ENCODE data around the gene SHROOM2.
"Not testable (repeated sequence)": the region's sequence is repeated elsewhere in the genome, so short reads cannot be mapped to it uniquely, and the experiment has no call there.

Gene SHROOM2

DNA sequence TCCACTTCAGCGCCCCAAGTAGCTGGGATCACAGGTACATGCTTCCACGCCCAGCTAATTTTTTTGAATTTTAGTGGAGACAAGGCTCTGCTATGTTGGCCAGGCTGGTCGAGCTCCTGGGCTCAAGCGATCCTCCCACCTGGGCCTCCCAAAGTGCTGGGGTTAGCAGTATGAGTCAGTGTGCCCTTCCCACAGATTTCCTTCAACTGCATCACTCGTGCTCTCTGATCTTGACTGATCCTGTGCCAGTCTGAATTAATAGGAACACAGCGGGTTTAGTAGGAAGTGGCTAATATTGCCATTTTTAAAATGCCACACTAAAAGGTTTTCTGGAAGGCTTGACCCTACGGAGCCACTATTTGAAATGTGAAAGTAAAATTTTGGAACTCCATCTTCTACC lies 4.3 kb upstream of the SHROOM2 start:
- DNase-seq (ENCODE audit: low read depth), result no peak

DNA sequence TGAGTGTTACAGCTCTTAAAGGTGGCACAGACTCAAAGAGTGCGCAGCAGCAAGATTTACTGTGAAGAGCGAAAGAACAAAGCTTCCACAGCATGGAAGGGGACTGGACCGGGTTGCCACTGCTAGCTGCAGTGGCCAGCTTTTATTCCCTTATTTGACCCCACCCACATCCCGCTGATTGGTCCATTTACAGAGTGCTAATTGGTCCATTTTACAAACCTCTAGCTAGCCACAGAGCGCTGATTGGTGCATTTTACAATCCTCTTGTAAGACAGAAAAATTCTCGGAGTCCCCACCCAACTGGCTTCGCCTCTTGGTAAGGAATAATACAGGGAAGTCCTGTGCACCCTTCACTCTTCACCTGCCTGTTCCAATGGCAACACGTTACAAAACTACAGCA lies 1.9 kb upstream of the SHROOM2 start:
- DNase-seq (ENCODE audit: low read depth), result no peak

DNA sequence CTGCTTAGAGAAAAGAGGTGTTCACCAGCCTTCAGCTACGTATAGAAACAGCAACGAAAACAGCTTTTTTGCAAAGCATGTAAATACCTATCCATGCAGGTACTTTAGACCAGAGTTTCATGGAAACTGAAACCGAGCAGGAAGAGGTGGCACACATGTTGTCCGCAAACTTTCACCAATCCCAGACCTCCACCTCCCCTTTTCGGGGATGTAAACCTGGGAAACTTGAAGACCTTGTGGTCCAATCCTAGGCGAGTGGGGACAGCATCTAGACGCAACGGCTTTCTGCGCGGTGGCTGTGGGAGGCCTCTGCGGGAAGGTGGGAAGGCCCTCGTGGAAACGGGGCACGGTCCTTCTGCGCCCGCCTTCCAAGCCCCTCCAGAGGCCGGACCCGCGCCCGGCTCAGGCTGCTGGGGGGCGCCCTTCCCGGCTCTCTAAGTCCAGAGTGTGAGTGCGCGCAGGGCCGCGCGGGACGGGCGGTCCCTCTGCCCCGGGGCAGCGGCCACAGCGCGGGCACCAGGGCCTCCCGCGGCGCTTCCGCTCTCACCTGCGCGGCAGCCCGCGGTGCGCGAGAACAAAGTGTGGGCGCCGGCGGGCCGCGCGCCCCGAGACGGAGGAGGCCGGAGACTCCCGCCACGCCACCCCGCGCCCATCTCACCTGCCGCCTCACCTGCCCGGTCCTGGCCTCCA lies 830 bp upstream of the SHROOM2 start:
- DNase-seq (ENCODE audit: low read depth), result no peak

DNA sequence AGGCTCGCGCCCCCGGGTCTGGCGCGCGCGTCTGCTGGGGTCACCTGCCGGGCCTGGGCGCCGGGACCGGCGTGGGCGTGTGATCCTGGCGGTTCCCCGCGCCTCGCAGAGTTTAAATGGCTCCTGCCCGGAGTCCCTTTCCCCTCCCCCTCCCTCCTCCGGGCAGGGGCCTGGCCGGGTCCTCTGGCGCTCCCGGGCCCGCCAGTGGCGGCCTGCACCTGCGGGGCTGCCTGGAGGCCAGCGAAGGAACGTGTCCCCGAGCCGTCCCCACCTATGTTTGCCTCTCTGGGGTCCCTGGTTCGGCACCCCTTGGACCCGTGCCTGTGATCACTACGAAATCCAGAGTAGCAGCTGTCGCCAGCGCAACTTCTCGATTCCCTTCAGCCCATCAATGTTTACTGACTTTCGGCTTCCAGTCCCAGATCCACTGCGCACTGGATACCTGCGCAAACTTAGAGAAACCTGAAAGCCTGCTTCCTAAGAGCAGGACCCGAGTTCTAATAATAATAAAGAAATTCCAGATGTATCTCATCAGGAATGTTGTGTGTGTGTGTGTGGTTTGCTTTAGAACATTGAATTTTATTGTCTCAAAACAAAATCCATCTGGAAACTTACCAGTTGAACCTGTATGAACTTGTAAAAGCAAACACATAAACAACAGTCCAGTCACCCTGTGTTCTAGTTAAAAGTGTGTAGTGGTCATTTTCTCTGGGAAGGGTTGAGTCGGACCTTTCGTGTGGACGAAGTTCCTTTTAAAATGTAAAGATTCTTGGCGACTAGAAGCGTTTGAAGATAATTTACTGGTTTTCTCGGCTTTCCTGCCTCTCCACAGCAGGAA lies 788 bp downstream of the SHROOM2 start:
- DNase-seq (ENCODE audit: low read depth), result no peak

DNA sequence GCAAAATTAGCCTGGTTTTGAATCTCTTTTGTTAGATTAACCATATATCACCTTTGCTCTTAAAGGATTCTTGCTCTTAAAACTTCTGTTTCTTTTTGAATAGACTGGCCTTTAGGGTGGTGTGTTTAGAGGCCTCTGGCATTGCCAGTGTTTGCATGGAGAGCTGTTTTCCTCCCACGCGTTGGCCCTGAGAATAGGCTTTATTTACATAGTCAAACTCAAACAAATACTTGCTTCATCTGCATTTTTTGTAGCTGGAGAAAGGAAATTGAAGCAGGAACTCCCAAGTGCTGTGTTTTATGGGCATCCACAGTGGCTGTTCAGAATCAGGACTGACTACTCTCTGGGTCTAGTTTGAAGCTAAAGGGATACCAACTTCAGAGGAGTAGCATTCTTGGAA lies 2.7 kb downstream of the SHROOM2 start:
- DNase-seq (ENCODE audit: low read depth), result no peak

DNA sequence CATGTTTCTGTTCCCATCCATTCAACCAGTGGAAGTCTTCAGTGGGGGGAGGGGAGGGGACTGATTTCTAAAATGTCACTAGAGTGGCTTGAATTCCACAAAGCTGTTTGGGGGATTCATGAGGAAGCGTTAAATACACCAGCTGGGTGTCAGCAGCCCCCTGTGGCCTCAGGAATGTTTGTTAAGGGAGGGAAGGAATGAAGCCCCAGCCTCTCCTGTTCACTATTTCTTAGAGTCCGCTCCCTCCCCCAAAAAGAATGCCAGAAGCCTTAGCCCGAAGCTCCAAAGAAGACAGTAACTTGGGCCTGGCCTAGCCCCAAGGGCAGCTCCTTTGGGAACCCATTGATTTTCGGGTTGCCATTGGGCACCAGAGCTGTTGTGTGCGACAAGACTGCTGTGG lies 3.3 kb downstream of the SHROOM2 start:
- DNase-seq (ENCODE audit: low read depth), result no peak

DNA sequence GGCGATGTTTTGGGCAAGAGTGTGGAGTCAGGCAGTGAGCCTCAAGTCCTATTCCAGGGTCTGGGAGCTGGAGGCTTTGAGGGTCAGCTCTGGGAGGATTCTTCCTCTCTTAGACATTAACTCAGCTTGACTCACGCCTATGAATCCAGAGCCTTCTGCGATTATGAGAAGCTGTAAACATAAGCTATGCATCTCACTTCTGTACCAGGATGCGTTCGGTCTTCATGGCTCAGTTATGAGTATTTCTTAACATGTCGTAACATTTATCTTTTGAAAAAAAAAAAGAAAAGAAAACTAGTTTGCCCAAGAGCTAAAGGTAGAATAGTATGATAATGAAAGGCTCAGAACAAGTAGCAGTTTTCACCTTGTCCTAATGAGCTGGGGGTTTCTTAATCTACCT lies 4.6 kb downstream of the SHROOM2 start:
- DNase-seq (ENCODE audit: low read depth), result no peak

DNA sequence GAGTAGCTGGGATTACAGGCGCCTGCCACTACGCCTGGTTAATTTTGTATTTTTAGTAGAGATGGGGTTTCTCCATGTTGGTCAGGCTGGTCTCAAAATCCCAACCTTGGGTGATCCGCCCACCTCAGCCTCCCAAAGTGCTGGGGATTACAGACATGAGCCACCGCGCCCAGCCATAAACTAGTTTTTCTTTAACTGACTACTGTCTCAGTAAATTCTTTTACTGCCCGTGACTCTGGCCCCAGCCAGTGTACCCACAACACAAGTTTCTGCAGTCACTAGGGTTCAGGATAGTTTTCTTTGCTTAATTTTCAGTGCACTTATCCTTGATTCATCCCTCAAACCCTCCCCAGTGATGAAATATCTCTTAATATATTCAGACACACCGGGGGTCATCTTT lies 8.3 kb downstream of the SHROOM2 start:
- no peak for DNase-seq (ENCODE audit: low read depth)

DNA sequence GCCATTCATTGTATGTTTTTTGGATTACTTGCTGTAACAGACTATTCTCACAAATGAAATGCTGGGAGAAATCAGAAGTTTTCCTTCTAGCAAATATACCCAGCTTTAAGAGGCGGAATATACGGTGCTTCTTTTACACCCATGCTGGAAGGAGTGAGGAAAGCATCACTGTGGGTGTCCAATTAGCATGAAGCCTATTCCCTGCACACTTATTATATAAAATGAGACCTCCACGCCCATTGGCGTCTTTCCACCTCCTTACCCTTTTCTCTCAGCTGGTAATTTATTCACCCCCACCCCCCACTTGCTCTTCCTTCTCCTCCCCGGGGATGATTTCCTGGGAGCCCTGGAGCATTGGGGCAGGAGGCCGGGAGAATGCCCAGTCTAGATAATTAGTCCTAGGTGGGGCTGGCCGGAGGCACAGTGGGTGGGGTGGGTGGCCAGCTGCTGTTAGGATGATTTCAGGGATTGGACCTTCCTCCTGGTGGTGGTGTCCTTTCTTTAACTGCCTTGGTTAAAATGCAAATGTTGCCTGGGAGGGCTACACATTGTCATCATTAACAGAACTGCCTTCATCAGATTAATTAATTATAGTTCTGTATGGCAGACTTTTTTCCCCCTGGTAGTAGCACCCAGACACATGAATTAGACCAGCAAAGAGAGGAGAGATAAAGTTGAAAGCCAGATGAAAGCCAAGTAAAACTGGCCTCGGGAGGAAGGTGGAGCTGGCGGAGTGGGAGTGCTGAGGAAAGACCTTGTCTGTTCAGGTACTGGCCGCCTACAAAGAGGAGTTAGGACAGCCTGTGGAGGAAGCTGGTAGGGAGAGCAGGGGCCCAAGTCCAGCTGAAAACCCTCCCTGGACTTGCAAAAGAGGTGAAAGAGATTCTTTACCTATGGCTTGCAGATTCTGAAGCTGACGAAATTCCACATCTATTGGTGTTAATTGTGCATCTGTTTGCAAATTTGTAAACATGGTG lies 11.4 kb downstream of the SHROOM2 start:
- DNase-seq (ENCODE audit: low read depth), result no peak

DNA sequence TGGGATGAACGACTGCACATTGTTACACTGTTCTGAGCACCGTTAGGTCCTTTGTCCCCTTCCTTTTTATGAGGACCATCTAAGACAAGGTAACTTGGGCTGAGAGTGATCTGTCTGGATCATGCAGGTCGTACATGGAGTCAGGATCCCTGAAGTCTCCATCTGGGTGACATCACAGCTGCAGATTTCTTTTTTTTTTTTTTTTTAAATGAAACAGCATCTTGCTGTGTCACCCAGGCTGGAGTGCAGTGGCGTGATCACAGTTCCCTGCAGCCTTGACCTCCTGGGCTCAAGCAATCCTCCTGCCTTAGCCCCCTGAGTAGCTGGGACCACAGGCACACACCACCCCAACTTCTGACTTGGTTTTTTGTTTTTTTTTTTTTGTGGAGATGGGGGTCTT lies 16.5 kb downstream of the SHROOM2 start:
- DNase-seq (ENCODE audit: low read depth), result no peak

DNA sequence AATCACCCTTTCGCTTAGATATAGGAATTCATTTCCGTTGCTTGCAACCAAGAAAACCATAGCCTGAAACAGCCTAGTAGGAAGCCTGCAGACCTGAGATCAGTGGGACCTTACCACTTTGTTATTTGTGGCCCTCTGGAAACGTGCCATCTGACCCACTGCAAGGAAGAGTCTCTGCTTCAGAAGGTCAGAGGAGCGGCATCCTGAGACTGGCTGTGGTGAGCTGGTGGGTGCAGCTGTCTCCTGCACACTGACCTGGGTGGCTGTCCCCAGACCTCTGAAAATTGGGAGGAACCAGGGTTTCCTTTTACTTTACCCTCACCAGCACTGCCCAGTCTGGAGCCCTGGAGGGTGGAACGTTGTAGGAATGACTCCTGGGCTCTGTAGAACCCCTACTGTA lies 18.2 kb downstream of the SHROOM2 start:
- DNase-seq (ENCODE audit: low read depth), result no peak

DNA sequence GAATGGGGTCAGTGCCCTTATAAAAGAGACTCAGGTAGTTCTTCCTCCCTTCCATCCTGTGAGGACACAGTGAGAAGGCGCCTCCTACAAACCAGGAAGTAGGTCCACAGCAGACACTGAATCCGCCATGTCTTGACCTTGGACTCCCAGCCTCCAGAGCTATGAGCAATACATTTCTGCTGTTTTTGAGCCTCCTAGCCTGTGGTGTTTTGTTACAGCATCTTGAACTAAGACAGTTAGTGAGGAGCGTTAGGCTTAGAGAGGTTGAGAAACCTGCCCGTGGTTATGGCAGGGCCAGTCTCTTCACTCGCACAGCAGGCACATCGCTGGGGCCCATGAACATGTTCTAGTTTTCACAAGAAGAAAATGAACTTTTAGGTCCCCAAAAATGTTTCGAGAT lies 19.7 kb downstream of the SHROOM2 start:
- DNase-seq (ENCODE audit: low read depth), result no peak

DNA sequence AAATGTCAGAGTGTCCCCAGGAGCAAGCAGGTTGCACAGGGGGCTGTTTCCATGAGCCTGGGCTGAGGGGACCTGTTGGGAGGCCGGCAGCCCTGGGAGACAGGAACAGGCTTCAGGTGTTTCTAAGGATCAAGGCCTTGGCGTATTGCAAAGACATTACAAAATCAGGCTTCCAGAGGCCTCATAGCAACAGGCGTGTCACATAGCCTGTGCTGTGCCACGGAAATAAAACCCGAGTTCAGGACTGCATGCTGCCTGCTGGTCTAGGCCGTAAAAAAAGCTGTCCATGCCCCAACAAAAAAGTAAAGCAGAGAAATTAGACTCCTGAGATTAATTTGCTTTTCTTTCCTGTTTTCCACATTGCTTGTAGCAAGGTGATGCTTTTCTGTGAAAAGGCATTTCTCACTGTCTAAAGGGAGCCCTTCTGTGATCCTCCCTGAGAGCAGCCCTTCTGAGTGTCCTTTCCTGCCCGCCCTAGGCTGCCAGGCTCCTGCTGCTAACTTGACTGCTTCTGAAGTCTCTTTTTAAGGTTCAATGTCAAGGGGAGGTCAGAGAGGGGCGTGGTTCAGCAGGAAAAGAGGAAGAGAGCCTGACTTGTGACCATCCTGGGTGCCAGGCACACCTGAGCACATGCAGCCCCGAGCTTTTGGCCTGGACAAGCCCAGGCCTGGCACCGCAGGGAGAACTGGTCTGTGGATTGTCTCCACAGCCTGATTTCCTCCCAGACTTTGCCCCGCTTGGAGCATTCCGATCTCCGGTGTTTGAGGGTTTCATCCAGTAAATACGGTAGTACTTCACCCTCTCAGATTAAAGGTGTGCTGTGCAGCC lies 21.3 kb downstream of the SHROOM2 start:
- no peak for DNase-seq (ENCODE audit: low read depth)

DNA sequence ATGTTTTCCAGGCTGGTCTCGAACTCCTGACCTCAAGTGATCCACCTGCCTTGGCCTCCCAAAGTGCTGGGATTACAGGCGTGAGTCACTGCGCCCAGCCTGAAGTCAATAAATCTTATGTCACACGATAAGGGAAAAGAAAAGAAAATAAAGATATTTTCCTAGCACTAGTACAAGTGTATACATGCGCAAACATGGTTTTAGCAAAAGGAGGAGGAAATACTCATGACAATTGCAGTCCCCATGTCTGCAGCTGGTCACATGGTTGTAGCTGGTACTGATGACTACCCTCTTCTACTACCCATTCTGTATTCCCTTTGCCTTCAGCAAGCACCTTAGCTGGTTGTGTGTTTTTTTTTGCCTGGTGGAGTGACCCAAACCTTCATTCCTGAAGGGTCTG lies 23.6 kb downstream of the SHROOM2 start:
- not testable (repeated sequence) for DNase-seq (ENCODE audit: low read depth)

DNA sequence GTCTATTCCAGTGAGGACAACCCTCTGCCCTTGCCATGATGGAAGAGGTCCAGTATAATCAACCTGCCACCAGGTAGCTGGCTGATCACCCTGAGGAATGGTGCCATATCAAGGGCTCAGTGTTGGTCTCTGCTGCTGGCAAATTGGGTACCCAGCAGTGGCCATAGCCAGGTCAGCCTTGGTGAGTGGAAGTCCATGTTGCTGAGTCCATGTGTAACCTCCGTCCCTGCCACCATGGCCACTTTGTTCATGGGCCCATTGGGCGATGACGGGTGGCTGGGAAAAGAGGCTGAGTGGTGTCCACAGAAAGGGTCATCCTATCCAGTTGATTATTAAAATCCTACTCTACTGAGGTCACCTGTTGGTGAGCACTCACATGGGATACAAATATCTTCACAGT lies 24.9 kb downstream of the SHROOM2 start:
- not testable (repeated sequence) for DNase-seq (ENCODE audit: low read depth)

DNA sequence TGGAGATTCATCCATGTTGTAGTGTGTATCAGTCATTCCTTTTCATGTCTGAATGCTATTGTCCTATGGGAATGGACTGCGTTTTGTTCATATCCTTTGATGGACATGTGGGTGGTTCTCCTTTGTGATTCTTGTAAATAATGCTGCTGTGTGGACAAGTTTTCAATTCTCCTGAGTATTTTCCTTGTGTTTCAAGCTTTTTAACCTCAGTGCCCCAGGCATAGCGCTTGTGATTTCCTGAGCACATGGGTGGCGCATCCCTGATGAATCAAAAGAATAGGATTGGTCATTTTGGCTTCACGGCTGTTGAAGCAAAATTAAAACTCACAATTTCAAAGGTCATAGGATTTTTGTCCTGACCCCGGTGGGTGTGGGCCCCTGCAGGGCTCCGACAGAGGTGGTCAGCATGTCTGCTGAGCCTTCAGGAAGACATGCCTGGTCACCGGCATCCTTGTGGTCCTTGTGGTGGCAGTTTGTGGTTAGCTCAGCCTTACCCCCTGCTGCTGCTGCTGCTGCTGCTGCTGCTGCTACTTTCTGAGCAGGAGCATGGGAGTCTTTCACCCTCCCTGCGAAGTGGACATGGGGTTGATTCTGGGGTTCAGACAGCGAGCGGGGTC lies 30.0 kb downstream of the SHROOM2 start:
- DNase-seq (ENCODE audit: low read depth), result no peak

DNA sequence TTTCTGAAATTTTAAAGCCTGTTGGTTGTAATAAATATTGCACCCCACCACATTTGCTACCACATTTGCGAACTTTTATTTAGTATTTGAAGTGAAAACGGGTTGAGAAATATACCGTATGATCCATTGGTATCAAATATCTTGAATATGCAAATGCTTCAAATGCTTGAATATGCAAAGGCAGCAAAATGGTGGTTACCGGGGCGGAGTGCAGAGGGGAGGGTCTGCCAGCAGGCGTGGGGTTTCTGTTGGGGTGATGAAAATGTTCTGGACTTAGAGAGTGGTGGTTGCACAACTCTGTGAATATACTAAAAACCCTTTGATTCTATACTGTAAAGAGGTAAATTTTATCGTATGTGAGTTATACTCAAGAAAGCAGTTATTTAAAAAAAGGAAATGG lies 35.3 kb downstream of the SHROOM2 start:
- no peak for DNase-seq (ENCODE audit: low read depth)

DNA sequence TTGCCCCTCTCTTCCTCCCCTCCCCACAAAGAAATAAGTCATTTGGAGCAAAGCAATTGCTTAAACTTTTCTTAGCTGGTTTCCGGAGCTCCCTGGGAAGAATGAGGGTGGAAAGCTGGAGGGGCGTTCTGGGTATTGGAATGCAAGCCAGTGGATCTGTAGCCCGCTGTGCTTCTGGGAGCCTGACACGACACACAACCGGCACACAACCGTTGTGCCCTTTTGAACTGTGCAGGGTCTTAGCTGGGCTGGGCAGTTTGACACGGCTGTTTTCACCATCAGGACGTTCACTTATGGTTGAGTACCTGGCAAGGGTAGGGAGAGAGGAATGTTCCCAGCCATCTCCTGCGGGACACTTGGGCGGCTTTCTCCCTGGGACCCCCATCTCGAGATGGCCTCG lies 38.3 kb downstream of the SHROOM2 start:
- DNase-seq (ENCODE audit: low read depth), result no peak

DNA sequence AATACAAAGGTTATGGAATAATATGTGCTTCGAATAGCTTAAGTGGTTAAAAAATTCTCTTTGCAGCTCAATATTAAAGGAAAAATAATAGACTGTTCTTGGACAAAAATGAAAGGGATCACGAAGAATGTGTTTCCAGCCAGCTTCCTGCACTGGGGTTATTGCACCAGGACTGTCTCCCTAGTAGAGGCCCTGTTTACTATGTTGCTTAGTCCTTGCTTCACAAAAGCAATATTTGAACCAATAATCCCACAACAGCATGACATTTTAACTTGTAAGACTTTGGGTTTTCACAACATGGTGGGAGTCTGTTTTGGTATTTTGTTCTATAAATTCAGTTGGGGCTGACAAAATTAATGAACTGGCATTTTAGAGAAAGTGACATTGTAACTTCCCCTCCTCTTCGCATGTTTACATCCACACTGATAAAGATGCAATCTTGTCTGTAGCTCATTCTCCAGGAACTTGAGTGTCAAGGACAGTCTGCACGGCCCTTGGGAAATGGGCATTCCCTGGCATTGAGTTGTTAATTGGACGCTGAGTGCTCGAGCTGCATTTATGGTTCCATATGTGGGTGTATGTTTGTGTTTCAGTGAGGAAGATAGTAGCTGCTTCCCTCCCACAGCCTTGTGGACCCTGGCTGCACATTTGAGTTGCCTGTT lies 39.0 kb downstream of the SHROOM2 start:
- DNase-seq (ENCODE audit: low read depth), result no peak

DNA sequence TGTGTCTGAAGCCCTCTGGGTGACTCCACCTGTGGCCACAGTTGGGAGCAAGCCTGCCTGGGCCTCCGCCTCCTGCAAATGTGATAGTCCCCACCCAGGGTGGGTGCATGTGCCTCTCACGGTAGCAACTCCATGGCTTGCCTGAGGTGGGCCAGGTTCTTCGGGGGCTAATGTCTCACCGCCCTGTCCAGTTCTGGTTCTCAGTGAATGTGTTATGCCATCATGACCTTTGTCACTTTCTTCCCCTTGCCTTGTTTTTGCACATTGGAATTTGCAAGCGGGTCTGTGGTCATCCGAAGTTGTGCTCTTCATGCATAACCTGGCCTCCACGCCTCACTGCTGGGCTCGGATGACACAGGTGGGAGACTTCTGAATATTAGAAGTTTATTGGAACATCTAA lies 39.7 kb downstream of the SHROOM2 start:
- DNase-seq (ENCODE audit: low read depth), result no peak
